Esophagus squamous epithelium (tissue), 5 donors: ENCODE results near the gene CEP295NL. TPM values are rescaled to one million over a fixed set of nuclear protein-coding genes. Genes with fewer than 3 reads are reported as not detected.
"Not testable (repeated sequence)": the region's sequence is repeated elsewhere in the genome, so short reads cannot be mapped to it uniquely, and the experiment has no call there.

Experiments
- DNase-seq: peaks from one replicate; lab custom pipeline; 2025; lab: John Stamatoyannopoulos, UW
- H3K27ac ChIP-seq, 4 donors: fragments of 200-600 bp; sonication (generic); one replicate each; pipeline ENCODE4 v1.5.1; 2016 to 2019; ENCODE audit warnings: mild to moderate bottlenecking in 1 of 4
- H3K27me3 ChIP-seq, 4 donors: fragments of 200-600 bp; sonication (generic); 1 replicate in 3 of 4; 2 replicates in 1 of 4; pipeline versions ENCODE4 v1.5.1 to v1.6.0; 2017 to 2021; ENCODE audit warnings: antibody characterized with exemption in 1 of 4
- H3K36me3 ChIP-seq, 3 donors: fragments of 200-600 bp; sonication (generic); one replicate each; pipeline ENCODE4 v1.5.1; 2016 to 2019
- H3K4me1 ChIP-seq, 3 donors: fragments of 200-600 bp; sonication (generic); one replicate each; pipeline ENCODE4 v1.5.1; 2017 to 2019
- H3K4me3 ChIP-seq, 4 donors: fragments of 200-600 bp; sonication (generic); 1 replicate in 3 of 4; 2 replicates in 1 of 4; pipeline ENCODE4 v1.5.1; 2016 to 2019; ENCODE audit warnings: mild to moderate bottlenecking in 2 of 4, moderate library complexity in 1 of 4
- H3K9me3 ChIP-seq, 3 donors: fragments of 200-600 bp; sonication (generic); one replicate each; pipeline ENCODE4 v1.5.1; 2016 to 2019
- POLR2A ChIP-seq, 4 donors: fragments of 450-650 bp; IDR thresholded peaks; one replicate each; pipeline ENCODE4 v1.6.1; 2017; ENCODE audit warnings: antibody characterized with exemption in 4 of 4, mild to moderate bottlenecking in 4 of 4, moderate library complexity in 3 of 4
- WGBS, 2 donors: methylation state at CpG; one replicate each; pipeline ENCODE4 v1.1.5; 2018; 5-methylcytosine and 5-hydroxymethylcytosine counted together
- intact Hi-C: fragments of 100-400 bp; cut with DNase I; formaldehyde crosslinking; loops from one replicate; pipeline ENCODE4 v1.15.0; 2022
- total RNA-seq, 4 donors: library from RNA; depleted of rRNA; stranded (reverse); fragments of >200 nt; gene quantifications; one replicate each; pipeline ENCODE4 v1.1.0, GENCODE V29; 2016
- TF ChIP-seq, protein P1 (sequence below), 6 experiments: fragments of 450-650 bp in 4 of 6; fragments of 200-600 bp in 2 of 6; sonication (generic) in 2 of 6; IDR thresholded peaks; one replicate each; pipeline ENCODE4 v1.5.1; 2016 to 2019; ENCODE audit warnings: antibody characterized with exemption in 6 of 6, mild to moderate bottlenecking in 4 of 6, moderate library complexity in 4 of 6
- donor health status: DM: yes; HTN: yes; CAD: no.

Gene CEP295NL
- total RNA-seq, 4 donors from 2014 or later: 0.42 to 6.9 (median 1.1) TPM

DNA sequence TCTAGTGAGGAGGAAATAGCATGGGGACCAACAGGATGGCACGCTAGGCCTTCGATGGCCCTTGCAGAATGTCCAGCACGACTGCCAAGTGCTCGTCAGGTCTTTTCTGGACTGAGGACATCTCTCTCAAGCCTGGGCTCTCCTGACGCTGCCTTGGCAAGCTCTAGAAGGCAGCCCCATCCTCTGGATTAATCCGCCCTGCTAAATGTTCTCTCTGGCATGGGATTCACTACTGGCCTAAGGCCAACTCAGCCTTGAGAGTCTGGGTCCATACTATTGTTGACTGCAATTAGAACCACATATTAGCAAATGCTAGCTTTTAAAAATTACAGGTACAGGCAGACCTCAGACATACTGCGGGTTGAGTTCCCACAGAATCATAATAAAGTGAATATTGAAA is 2.5 kb upstream of the CEP295NL start:
- peak overlapping the region in 1 of 4 donors; percentile 4 for H3K27ac ChIP-seq
- peaks cover 0 to 40% (median 21%) of the 10 kb centered on the region in 3 donors for H3K4me1 ChIP-seq
- DNase-seq: no peak
- TF ChIP-seq POLR2A (IDR thresholded peaks at IDR 0.05): no peak
- TF ChIP-seq, protein P1, sequence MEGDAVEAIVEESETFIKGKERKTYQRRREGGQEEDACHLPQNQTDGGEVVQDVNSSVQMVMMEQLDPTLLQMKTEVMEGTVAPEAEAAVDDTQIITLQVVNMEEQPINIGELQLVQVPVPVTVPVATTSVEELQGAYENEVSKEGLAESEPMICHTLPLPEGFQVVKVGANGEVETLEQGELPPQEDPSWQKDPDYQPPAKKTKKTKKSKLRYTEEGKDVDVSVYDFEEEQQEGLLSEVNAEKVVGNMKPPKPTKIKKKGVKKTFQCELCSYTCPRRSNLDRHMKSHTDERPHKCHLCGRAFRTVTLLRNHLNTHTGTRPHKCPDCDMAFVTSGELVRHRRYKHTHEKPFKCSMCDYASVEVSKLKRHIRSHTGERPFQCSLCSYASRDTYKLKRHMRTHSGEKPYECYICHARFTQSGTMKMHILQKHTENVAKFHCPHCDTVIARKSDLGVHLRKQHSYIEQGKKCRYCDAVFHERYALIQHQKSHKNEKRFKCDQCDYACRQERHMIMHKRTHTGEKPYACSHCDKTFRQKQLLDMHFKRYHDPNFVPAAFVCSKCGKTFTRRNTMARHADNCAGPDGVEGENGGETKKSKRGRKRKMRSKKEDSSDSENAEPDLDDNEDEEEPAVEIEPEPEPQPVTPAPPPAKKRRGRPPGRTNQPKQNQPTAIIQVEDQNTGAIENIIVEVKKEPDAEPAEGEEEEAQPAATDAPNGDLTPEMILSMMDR (IDR thresholded peaks at IDR 0.05): no peak
- H3K27me3 ChIP-seq: no peaks in the 10 kb centered on the region
- intact Hi-C loops: no loop called here
- peaks cover 0 to 5% (median 0%) of the 10 kb centered on the region in 3 donors for H3K36me3 ChIP-seq
- 68 to 84% methylated on average over 7 of the region's 7 CpGs for WGBS, 2 donors
- no peak overlapping the region for H3K4me3 ChIP-seq
- no peaks in the 10 kb centered on the region for H3K9me3 ChIP-seq

DNA sequence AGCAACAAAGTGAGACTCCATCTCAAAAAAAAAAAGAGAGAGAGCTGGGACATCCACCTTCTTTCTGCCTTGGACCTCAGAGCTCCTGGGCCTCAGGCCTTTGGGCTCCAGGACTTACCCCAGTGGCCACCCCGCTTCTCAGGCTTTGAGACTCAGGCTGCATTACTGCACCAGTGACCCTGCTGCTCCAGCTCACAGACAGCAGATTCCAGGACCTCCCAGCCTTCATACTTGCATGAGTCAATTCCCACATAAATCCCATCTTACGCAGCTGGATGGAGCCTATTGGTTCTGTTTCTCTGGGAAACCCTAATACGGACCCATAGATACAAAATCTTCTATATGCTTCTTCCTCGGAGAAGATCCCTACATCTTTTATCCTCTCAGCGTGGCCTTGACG is 2.1 kb upstream of the CEP295NL start:
- no peaks in the 10 kb centered on the region for H3K27me3 ChIP-seq
- no peaks in the 10 kb centered on the region for H3K9me3 ChIP-seq
- H3K4me3 ChIP-seq: no peak overlapping the region
- DNase-seq: no peak
- H3K36me3 ChIP-seq: peaks cover 0 to 5% (median 0%) of the 10 kb centered on the region in 3 donors
- WGBS, 2 donors: 71 to 80% methylated on average over 6 of the region's 6 CpGs
- H3K27ac ChIP-seq: peak overlapping the region in 1 of 4 donors; percentile 4
- peaks cover 0 to 39% (median 21%) of the 10 kb centered on the region in 3 donors for H3K4me1 ChIP-seq
- intact Hi-C loops: no loop called here
- TF ChIP-seq, protein P1 (IDR thresholded peaks at IDR 0.05): no peak
- no peak for TF ChIP-seq POLR2A (IDR thresholded peaks at IDR 0.05)

DNA sequence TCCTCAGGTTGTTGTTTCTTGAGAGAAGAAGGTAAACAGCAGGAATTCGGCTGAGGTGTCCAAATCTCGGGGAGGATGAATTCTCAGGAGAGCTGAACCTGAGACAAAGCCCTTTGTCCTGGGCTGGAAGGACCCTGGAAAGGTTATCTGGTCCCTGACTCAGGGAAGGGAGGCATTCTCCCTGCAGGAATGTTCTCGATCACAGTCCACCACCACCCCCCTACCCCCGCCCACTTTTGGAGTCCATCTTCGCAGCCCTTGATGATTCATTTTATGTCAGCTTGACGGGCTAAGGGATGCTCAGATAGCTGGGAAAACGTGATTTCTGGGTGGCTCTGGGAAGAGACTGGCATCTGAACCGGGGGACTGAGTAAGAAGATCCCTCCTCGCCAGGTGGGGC is 1.4 kb upstream of the CEP295NL start:
- Histone ChIP-seq H3K27me3 (no peaks in the 10 kb centered on the region), H3K4me3 (no peak overlapping the region), H3K4me1 (peaks cover 0 to 47% (median 16%) of the 10 kb centered on the region in 3 donors), H3K27ac (no peak overlapping the region), H3K9me3 (no peaks in the 10 kb centered on the region), H3K36me3 (peaks cover 0 to 5% (median 0%) of the 10 kb centered on the region in 3 donors)
- 65 to 75% methylated on average over 5 to 7 of the region's 9 CpGs for WGBS, 2 donors
- no peak for DNase-seq
- TF ChIP-seq POLR2A (IDR thresholded peaks at IDR 0.05): no peak
- TF ChIP-seq, protein P1 (IDR thresholded peaks at IDR 0.05): no peak
- intact Hi-C loops: no loop called here

DNA sequence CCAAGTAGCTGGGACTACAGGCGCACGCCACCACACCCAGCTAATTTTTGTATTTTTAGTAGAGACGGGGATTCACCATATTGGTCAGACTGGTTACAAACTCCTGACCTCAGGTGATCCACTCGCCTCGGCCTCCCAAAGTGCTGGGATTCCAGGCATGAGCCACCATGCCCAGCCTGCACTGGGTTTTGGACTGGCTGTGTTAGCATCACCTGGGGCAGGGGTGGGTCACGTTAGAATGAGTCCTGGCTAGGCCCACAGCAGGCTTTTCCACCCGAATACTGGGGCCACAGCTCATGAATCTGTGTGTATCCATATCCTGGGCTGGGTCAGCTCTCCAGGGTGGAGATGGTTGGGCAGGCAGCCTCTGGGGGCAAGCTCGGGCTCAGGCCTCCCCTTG is 770 bp downstream of the CEP295NL start:
- H3K27ac ChIP-seq, H3K4me3 ChIP-seq, H3K9me3 ChIP-seq, intact Hi-C loops, H3K36me3 ChIP-seq, H3K27me3 ChIP-seq, DNase-seq: not testable (repeated sequence)
- 60 to 85% methylated on average over 2 to 6 of the region's 8 CpGs for WGBS, 2 donors
- peaks cover 0 to 63% (median 29%) of the 10 kb centered on the region in 3 donors for H3K4me1 ChIP-seq

DNA sequence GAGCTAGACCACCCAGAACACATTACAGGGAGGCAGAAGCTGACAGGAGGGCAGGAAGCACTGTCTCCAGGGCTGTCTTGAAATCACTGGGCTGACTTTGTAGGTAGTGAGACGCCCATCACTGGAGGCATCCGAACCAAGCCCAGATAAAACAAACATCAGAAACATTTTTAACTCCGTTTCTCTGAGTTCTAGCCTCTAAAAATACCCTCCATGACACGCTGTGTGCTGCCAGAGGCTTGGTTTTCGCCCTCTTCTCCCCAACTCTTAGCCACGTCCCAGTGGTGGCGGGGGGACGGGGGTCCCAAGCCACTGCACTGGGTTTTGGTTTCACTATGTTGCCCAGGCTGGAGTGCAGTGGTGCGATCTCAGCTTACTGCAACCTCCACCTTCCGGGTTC is 1.2 kb downstream of the CEP295NL start:
- no peak overlapping the region for H3K27ac ChIP-seq
- peaks cover 0 to 5% (median 0%) of the 10 kb centered on the region in 3 donors for H3K36me3 ChIP-seq
- H3K4me1 ChIP-seq: peaks cover 4 to 68% (median 33%) of the 10 kb centered on the region in 3 donors
- TF ChIP-seq POLR2A (IDR thresholded peaks at IDR 0.05): no peak
- TF ChIP-seq, protein P1 (IDR thresholded peaks at IDR 0.05): no peak
- no peak for DNase-seq
- no peaks in the 10 kb centered on the region for H3K27me3 ChIP-seq
- intact Hi-C loops: no loop called here
- WGBS, 2 donors: 84 to 91% methylated on average over 9 to 10 of the region's 10 CpGs
- no peaks in the 10 kb centered on the region for H3K9me3 ChIP-seq
- H3K4me3 ChIP-seq: no peak overlapping the region

DNA sequence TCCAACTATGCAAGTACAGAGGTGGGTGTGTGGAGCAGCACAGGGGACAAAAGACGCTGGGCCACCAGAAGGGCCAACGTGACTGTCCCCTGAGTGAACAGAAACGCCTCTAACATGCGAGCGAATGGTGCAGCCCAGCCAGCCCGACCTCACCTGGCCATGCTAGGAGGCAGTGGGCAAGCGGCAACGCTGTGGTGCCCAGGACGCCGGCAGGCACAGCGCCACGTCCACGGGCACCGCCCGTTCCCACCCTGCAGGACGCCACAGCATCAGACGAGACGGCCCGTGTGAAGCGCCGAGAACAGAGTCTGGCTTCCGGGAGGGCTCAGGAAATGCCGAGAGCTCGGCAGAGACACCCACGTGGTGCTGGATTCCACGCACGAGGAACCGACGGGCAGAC is 2.2 kb downstream of the CEP295NL start:
- intact Hi-C loops: no loop called here
- no peak overlapping the region for H3K27ac ChIP-seq
- no peaks in the 10 kb centered on the region for H3K9me3 ChIP-seq
- H3K4me3 ChIP-seq: no peak overlapping the region
- DNase-seq: no peak
- H3K36me3 ChIP-seq: peaks cover 0 to 5% (median 0%) of the 10 kb centered on the region in 3 donors
- peaks cover 9 to 72% (median 41%) of the 10 kb centered on the region in 3 donors for H3K4me1 ChIP-seq
- TF ChIP-seq, protein P1 (IDR thresholded peaks at IDR 0.05): no peak
- TF ChIP-seq POLR2A (IDR thresholded peaks at IDR 0.05): no peak
- WGBS, 2 donors: 76 to 86% methylated on average over 15 to 21 of the region's 29 CpGs
- no peaks in the 10 kb centered on the region for H3K27me3 ChIP-seq
